ENCODE results near the gene PTPN14.

Gene PTPN14

GRCh38 chr1:214423045-214423444, 128.4 kb downstream of the PTPN14 start:
- H3K4me3 ChIP-seq (ENCODE audit: low read depth, low read length), result no peak overlapping the region
- TF ChIP-seq ZNF664 (tag by site-specific recombination; IDR thresholded peaks at IDR 0.05), result no peak
- no peak for TF ChIP-seq YY1 (tag by site-specific recombination; IDR thresholded peaks at IDR 0.05)
- no peaks in the 10 kb centered on the region for H3K36me3 ChIP-seq (ENCODE audit: control insufficient read depth in 2 of 2, insufficient read depth in 1 of 2, low read length in 2 of 2)
- POLR2A ChIA-PET, result no interaction called here
- H3K27ac ChIP-seq (ENCODE audit: extremely low read depth, low read depth, low read length), result no peak overlapping the region
- no peaks in the 10 kb centered on the region for H3K4me1 ChIP-seq (ENCODE audit: control insufficient read depth, insufficient read depth, low read length)
- no peaks in the 10 kb centered on the region for H3K9me3 ChIP-seq (ENCODE audit: control insufficient read depth, insufficient read depth, low read depth, low read length)
- CTCF ChIA-PET, result no interaction called here

GRCh38 chr1:214422137-214422671, 129.2 kb downstream of the PTPN14 start:
- ChIA-PET POLR2A (no interaction called here), CTCF (interaction anchor here (0.8 kb wide), 1 partner anchor 15 kb away, joined by 3 read pairs; no protein-coding TSS in a partner anchor)
- H3K4me3 ChIP-seq (ENCODE audit: low read depth, low read length), result no peak overlapping the region
- no peaks in the 10 kb centered on the region for H3K36me3 ChIP-seq (ENCODE audit: control insufficient read depth in 2 of 2, insufficient read depth in 1 of 2, low read length in 2 of 2)
- no peak overlapping the region for H3K27ac ChIP-seq (ENCODE audit: extremely low read depth, low read depth, low read length)
- TF ChIP-seq ZNF394 (tag by site-specific recombination; IDR thresholded peaks at IDR 0.05; ENCODE audit: borderline replicate concordance), result no peak
- no peaks in the 10 kb centered on the region for H3K4me1 ChIP-seq (ENCODE audit: control insufficient read depth, insufficient read depth, low read length)
- H3K9me3 ChIP-seq (ENCODE audit: control insufficient read depth, insufficient read depth, low read depth, low read length), result no peaks in the 10 kb centered on the region

DNA sequence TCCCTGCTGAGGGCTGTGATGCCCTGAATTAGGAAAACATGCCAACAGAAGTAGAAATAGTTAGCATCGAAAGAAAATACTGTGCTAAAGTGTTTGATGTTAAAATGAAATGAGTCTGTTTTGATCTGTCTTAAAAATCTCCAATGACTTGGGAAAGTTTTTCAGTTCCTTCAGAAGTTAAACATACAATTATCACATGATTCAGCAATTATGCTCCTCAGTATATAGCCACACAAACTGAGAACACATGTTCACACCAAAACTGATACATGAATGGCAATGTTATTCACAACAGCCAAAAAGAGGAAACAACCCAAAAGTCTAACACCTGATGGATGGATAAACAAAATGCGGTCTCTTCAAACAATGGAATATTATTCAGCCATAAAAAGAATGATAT, 130.6 kb downstream of the PTPN14 start:
- Histone ChIP-seq H3K27ac (ENCODE audit: extremely low read depth, low read depth, low read length) (no peak overlapping the region), H3K9me3 (ENCODE audit: control insufficient read depth, insufficient read depth, low read depth, low read length) (no peaks in the 10 kb centered on the region), H3K36me3 (ENCODE audit: control insufficient read depth in 2 of 2, insufficient read depth in 1 of 2, low read length in 2 of 2) (no peaks in the 10 kb centered on the region), H3K4me1 (ENCODE audit: control insufficient read depth, insufficient read depth, low read length) (0 out of 2 replicates have a peak, but pooled peaks cover 2% of the 10 kb centered on the region), H3K4me3 (ENCODE audit: low read depth, low read length) (no peak overlapping the region)
- ChIA-PET CTCF (no interaction called here), POLR2A (no interaction called here)
- TF ChIP-seq IKZF3 (tag by site-specific recombination; IDR thresholded peaks at IDR 0.05) (no peak), ZNF433 (tag by site-specific recombination; IDR thresholded peaks at IDR 0.05; ENCODE audit: low read depth) (no peak), ZNF660 (tag by site-specific recombination; IDR thresholded peaks at IDR 0.05) (no peak), EGR2 (tag by site-specific recombination; IDR thresholded peaks at IDR 0.05; ENCODE audit: low read depth) (no peak), ZNF777 (tag by site-specific recombination; IDR thresholded peaks at IDR 0.05; ENCODE audit: borderline replicate concordance) (no peak), KLF1 (tag by site-specific recombination; IDR thresholded peaks at IDR 0.05) (no peak), MYNN (tag by site-specific recombination; IDR thresholded peaks at IDR 0.05; ENCODE audit: borderline replicate concordance) (no peak), ZNF404 (tag by site-specific recombination; IDR thresholded peaks at IDR 0.05) (no peak), ZBTB17 (tag by site-specific recombination; IDR thresholded peaks at IDR 0.05) (no peak)
- TF ChIP-seq, protein P1, sequence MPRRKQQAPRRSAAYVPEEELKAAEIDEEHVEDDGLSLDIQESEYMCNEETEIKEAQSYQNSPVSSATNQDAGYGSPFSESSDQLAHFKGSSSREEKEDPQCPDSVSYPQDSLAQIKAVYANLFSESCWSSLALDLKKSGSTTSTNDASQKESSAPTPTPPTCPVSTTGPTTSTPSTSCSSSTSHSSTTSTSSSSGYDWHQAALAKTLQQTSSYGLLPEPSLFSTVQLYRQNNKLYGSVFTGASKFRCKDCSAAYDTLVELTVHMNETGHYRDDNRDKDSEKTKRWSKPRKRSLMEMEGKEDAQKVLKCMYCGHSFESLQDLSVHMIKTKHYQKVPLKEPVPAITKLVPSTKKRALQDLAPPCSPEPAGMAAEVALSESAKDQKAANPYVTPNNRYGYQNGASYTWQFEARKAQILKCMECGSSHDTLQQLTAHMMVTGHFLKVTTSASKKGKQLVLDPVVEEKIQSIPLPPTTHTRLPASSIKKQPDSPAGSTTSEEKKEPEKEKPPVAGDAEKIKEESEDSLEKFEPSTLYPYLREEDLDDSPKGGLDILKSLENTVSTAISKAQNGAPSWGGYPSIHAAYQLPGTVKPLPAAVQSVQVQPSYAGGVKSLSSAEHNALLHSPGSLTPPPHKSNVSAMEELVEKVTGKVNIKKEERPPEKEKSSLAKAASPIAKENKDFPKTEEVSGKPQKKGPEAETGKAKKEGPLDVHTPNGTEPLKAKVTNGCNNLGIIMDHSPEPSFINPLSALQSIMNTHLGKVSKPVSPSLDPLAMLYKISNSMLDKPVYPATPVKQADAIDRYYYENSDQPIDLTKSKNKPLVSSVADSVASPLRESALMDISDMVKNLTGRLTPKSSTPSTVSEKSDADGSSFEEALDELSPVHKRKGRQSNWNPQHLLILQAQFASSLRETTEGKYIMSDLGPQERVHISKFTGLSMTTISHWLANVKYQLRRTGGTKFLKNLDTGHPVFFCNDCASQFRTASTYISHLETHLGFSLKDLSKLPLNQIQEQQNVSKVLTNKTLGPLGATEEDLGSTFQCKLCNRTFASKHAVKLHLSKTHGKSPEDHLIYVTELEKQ (tag by site-specific recombination; IDR thresholded peaks at IDR 0.05; ENCODE audit: borderline replicate concordance), result no peak
- TF ChIP-seq, protein P2, sequence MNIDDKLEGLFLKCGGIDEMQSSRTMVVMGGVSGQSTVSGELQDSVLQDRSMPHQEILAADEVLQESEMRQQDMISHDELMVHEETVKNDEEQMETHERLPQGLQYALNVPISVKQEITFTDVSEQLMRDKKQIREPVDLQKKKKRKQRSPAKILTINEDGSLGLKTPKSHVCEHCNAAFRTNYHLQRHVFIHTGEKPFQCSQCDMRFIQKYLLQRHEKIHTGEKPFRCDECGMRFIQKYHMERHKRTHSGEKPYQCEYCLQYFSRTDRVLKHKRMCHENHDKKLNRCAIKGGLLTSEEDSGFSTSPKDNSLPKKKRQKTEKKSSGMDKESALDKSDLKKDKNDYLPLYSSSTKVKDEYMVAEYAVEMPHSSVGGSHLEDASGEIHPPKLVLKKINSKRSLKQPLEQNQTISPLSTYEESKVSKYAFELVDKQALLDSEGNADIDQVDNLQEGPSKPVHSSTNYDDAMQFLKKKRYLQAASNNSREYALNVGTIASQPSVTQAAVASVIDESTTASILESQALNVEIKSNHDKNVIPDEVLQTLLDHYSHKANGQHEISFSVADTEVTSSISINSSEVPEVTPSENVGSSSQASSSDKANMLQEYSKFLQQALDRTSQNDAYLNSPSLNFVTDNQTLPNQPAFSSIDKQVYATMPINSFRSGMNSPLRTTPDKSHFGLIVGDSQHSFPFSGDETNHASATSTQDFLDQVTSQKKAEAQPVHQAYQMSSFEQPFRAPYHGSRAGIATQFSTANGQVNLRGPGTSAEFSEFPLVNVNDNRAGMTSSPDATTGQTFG (tag by site-specific recombination; IDR thresholded peaks at IDR 0.05; ENCODE audit: borderline replicate concordance), result no peak

Data from HEK293 (cell line).